ENCODE measurements around the gene FNTB.

FNTB gene

DNA sequence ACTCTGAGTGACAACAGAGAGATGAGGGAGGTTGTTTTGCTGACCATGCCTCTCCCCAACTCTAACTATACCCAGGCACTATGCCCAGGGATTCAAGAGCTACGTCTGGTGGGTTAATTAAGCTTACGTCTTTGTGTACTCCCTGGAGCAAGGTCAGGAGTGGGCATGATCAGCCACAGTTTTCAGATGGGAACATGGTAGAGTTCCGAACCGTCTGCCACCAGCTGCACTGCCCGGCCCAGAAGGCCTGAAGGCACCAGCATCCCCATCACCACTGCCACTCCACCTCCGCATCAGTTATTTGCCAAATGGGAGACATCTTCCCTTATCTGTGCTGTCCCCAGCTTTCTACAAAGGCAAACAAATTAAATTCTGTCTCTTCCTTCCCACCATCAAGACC is 33.0 kb upstream of the FNTB start:
- H3K9me3 ChIP-seq (ENCODE audit: insufficient read depth, low read length, severe bottlenecking) = no peaks in the 10 kb centered on the region
- TF ChIP-seq EZH2 (IDR thresholded peaks at IDR 0.05; ENCODE audit: borderline replicate concordance, low read depth, low read length, severe bottlenecking) = no peak
- TF ChIP-seq, protein P1, sequence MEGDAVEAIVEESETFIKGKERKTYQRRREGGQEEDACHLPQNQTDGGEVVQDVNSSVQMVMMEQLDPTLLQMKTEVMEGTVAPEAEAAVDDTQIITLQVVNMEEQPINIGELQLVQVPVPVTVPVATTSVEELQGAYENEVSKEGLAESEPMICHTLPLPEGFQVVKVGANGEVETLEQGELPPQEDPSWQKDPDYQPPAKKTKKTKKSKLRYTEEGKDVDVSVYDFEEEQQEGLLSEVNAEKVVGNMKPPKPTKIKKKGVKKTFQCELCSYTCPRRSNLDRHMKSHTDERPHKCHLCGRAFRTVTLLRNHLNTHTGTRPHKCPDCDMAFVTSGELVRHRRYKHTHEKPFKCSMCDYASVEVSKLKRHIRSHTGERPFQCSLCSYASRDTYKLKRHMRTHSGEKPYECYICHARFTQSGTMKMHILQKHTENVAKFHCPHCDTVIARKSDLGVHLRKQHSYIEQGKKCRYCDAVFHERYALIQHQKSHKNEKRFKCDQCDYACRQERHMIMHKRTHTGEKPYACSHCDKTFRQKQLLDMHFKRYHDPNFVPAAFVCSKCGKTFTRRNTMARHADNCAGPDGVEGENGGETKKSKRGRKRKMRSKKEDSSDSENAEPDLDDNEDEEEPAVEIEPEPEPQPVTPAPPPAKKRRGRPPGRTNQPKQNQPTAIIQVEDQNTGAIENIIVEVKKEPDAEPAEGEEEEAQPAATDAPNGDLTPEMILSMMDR (IDR thresholded peaks at IDR 0.05; ENCODE audit: borderline replicate concordance, extremely low read depth, low read length, poor library complexity, severe bottlenecking) = no peak
- no peak overlapping the region for H3K27ac ChIP-seq (ENCODE audit: low read length)
- ATAC-seq (ENCODE audit: insufficient read depth, low read depth) = no peak
- H3K36me3 ChIP-seq (ENCODE audit: insufficient read depth, low read length) = peaks cover 37% of the 10 kb centered on the region
- H3K79me2 ChIP-seq (ENCODE audit: insufficient read depth, low read length) = no peaks in the 10 kb centered on the region
- no peaks in the 10 kb centered on the region for H3K4me1 ChIP-seq (ENCODE audit: insufficient read depth, low read length)
- no peak overlapping the region for H3K9ac ChIP-seq (ENCODE audit: low read depth, low read length)
- no peaks in the 10 kb centered on the region for H3K27me3 ChIP-seq (ENCODE audit: insufficient read depth, low read length, poor library complexity)
- H4K20me1 ChIP-seq (ENCODE audit: insufficient read depth, low read length) = peaks cover 5% of the 10 kb centered on the region; the same call in 1 of the 2 replicates
- no peak overlapping the region for H3K4me3 ChIP-seq (ENCODE audit: low read depth in 1 of 2, low read length in 2 of 2)
- H3K4me2 ChIP-seq (ENCODE audit: insufficient read depth, low read length) = no peak overlapping the region
- H2AFZ ChIP-seq (ENCODE audit: low read depth, low read length) = no peak overlapping the region
- no peak for DNase-seq

DNA sequence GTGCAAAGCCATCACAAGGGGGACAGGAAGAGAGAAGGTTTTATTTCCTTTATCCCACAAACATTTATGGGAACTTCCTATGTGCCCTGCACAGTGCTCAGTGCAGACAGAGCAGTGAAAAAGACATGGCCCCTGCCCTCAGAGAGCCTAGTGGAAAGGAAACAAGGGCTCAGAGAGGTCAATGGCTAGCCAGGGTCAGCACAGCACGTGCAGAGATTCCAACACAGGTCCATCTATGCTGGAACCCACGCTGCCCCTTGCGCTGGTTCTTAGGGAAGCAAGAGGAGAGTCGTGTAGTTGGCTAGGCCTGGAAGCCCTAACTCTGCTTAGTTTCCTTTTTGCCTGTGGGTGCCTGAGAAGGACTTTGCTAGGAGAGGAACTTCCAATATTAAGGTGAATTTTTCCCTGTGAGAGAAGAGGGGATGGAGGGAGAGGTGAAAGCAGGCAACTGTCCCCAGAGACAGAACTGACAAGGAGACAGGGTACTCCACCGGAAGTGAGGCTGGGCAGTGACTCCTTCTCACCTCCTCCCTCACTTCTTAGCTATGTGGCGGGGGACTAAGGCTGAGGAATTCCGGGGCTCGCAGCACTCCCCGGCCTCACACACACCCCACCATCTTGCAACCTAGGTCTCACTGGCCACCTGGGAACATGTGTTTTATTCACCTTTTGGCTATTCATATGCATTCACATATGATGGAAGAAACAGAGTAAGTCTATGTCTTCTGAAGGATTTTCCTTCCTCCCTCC is 32.0 kb upstream of the FNTB start:
- peaks cover 37% of the 10 kb centered on the region for H3K36me3 ChIP-seq (ENCODE audit: insufficient read depth, low read length)

DNA sequence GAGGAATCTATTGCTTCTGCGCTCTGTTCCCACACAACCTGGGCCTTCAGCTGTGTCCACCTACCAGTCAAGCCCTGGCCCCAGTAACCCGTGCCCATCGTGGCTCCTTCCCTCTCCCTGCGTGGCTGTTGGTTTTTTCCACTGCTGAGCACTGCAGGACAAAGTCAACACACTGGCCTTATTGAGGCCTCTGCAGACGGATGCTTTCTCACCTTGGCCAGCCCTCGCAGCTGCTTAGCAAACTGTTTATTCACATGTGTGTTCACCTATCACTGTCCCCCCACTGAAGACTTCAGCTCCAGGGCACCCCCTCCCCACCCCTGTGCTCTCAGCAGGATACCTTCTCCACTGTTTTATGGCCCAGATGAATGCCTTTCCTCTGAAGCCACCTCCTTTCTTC is 31.4 kb upstream of the FNTB start:
- Histone ChIP-seq H3K79me2 (ENCODE audit: insufficient read depth, low read length) (no peaks in the 10 kb centered on the region), H3K4me1 (ENCODE audit: insufficient read depth, low read length) (no peaks in the 10 kb centered on the region), H3K9ac (ENCODE audit: low read depth, low read length) (no peak overlapping the region), H3K4me3 (ENCODE audit: low read depth in 1 of 2, low read length in 2 of 2) (no peak overlapping the region), H4K20me1 (ENCODE audit: insufficient read depth, low read length) (peaks cover 14% of the 10 kb centered on the region; the same call in 1 of the 2 replicates), H2AFZ (ENCODE audit: low read depth, low read length) (no peak overlapping the region), H3K27ac (ENCODE audit: low read length) (no peak overlapping the region), H3K27me3 (ENCODE audit: insufficient read depth, low read length, poor library complexity) (no peaks in the 10 kb centered on the region), H3K9me3 (ENCODE audit: insufficient read depth, low read length, severe bottlenecking) (no peaks in the 10 kb centered on the region), H3K36me3 (ENCODE audit: insufficient read depth, low read length) (peaks cover 36% of the 10 kb centered on the region), H3K4me2 (ENCODE audit: insufficient read depth, low read length) (no peak overlapping the region)
- ATAC-seq (ENCODE audit: insufficient read depth, low read depth) (no peak), DNase-seq (no peak)
- TF ChIP-seq, protein P1 (IDR thresholded peaks at IDR 0.05; ENCODE audit: borderline replicate concordance, extremely low read depth, low read length, poor library complexity, severe bottlenecking) = no peak
- TF ChIP-seq EZH2 (IDR thresholded peaks at IDR 0.05; ENCODE audit: borderline replicate concordance, low read depth, low read length, severe bottlenecking) = no peak

More for the DNA sequence above, 32.0 kb upstream of the FNTB start:
- no peaks in the 10 kb centered on the region for H3K27me3 ChIP-seq (ENCODE audit: insufficient read depth, low read length, poor library complexity)
- H4K20me1 ChIP-seq (ENCODE audit: insufficient read depth, low read length) = peaks cover 11% of the 10 kb centered on the region; the same call in 1 of the 2 replicates
- H3K4me1 ChIP-seq (ENCODE audit: insufficient read depth, low read length) = no peaks in the 10 kb centered on the region
- H3K9ac ChIP-seq (ENCODE audit: low read depth, low read length) = no peak overlapping the region
- DNase-seq (no peak), ATAC-seq (ENCODE audit: insufficient read depth, low read depth) (no peak)
- H2AFZ ChIP-seq (ENCODE audit: low read depth, low read length) = no peak overlapping the region
- no peaks in the 10 kb centered on the region for H3K9me3 ChIP-seq (ENCODE audit: insufficient read depth, low read length, severe bottlenecking)
- TF ChIP-seq, protein P1 (IDR thresholded peaks at IDR 0.05; ENCODE audit: borderline replicate concordance, extremely low read depth, low read length, poor library complexity, severe bottlenecking) = no peak
- TF ChIP-seq EZH2 (IDR thresholded peaks at IDR 0.05; ENCODE audit: borderline replicate concordance, low read depth, low read length, severe bottlenecking) = no peak
- no peak overlapping the region for H3K27ac ChIP-seq (ENCODE audit: low read length)
- H3K79me2 ChIP-seq (ENCODE audit: insufficient read depth, low read length) = no peaks in the 10 kb centered on the region
- H3K4me3 ChIP-seq (ENCODE audit: low read depth in 1 of 2, low read length in 2 of 2) = no peak overlapping the region
- H3K4me2 ChIP-seq (ENCODE audit: insufficient read depth, low read length) = no peak overlapping the region

All from DND-41 (cell line).